Neural cell (in vitro differentiated cells): ENCODE data around the gene SRSF2. TPM values are rescaled to one million over a fixed set of nuclear protein-coding genes. Genes with fewer than 3 reads are reported as not detected.

Experiments used
- H2AFZ ChIP-seq: fragments of 200-600, 300-800 bp; sonication (generic), shearing (Covaris generic); 2 replicates; pipeline ENCODE4 v1.6.0; 2014; ENCODE audit warnings: low read depth, mild to moderate bottlenecking, antibody characterized with exemption, low read length, moderate library complexity
- H3F3A ChIP-seq: fragments of 200-600 bp; shearing (Covaris generic); 2 replicates; pipeline ENCODE4 v1.6.1; 2016; ENCODE audit warnings: mild to moderate bottlenecking, moderate library complexity, mixed read lengths, antibody characterized with exemption, low read length; ENCODE audit not compliant: insufficient read depth, poor library complexity, severe bottlenecking
- H3K27ac ChIP-seq: fragments of 200-600, 300-800 bp; sonication (generic), shearing (Covaris generic); 2 replicates; pipeline ENCODE4 v1.5.1; 2014; ENCODE audit warnings: mild to moderate bottlenecking, low read length, moderate library complexity
- H3K27me3 ChIP-seq: fragments of 300-800, 200-600 bp; sonication (generic), shearing (Covaris generic); 2 replicates; pipeline ENCODE4 v1.6.0; 2014; ENCODE audit warnings: mild to moderate bottlenecking, low read depth, low read length, moderate library complexity; ENCODE audit not compliant: insufficient read depth
- H3K36me3 ChIP-seq: fragments of 300-800, 200-600 bp; sonication (generic), shearing (Covaris generic); 2 replicates; pipeline ENCODE4 v1.5.1; 2014; ENCODE audit warnings: mild to moderate bottlenecking, antibody characterized with exemption, low read length, moderate library complexity; ENCODE audit not compliant: insufficient read depth
- H3K4me2 ChIP-seq: fragments of 300-800, 200-600 bp; sonication (generic), shearing (Covaris generic); 2 replicates; pipeline ENCODE4 v1.6.0; 2014; ENCODE audit warnings: mild to moderate bottlenecking, low read length
- H3K4me3 ChIP-seq: fragments of 300-800, 200-600 bp; sonication (generic), shearing (Covaris generic); 2 replicates; pipeline ENCODE4 v1.5.1; 2014; ENCODE audit warnings: mild to moderate bottlenecking, low read length, moderate library complexity
- H3K79me2 ChIP-seq: fragments of 200-600 bp; shearing (Covaris generic); replicated peaks from 2 replicates; pipeline ENCODE4 v1.6.0; 2014; ENCODE audit warnings: mild to moderate bottlenecking, low read length, moderate library complexity; ENCODE audit not compliant: insufficient read depth
- H3K9ac ChIP-seq: fragments of 300-800, 200-600 bp; sonication (generic), shearing (Covaris generic); 2 replicates; pipeline ENCODE4 v1.6.1; 2016; ENCODE audit warnings: mild to moderate bottlenecking, low read length, mixed read lengths
- H3K9me2 ChIP-seq: fragments of 200-600 bp; shearing (Covaris generic); 2 replicates; pipeline ENCODE4 v1.6.1; 2016; ENCODE audit warnings: mild to moderate bottlenecking, low read length, mixed read lengths; ENCODE audit not compliant: insufficient read depth
- H3K9me3 ChIP-seq: fragments of 200-600, 300-800 bp; sonication (generic), shearing (Covaris generic); 2 replicates; pipeline ENCODE4 v1.6.1; 2016; ENCODE audit warnings: mild to moderate bottlenecking, mixed run types, low read length, moderate library complexity, mixed read lengths
- H4K20me1 ChIP-seq: fragments of 200-600 bp; shearing (Covaris generic); 2 replicates; pipeline ENCODE4 v1.6.1; 2016; ENCODE audit warnings: mild to moderate bottlenecking, mixed run types; ENCODE audit not compliant: insufficient read depth
- CTCF ChIP-seq: fragments of 450-650 bp; IDR thresholded peaks from 2 replicates; pipeline ENCODE4 v1.5.1; 2014; ENCODE audit warnings: antibody characterized with exemption, mild to moderate bottlenecking, moderate library complexity; ENCODE audit not compliant: poor library complexity, severe bottlenecking
- EP300 ChIP-seq: fragments of 450-650 bp; conservative IDR thresholded peaks from 2 replicates; pipeline ENCODE4 v1.6.1; 2014; ENCODE audit warnings: antibody characterized with exemption, mild to moderate bottlenecking, moderate library complexity; ENCODE audit not compliant: poor library complexity, severe bottlenecking
- EZH2 ChIP-seq: fragments of 200-600, 300-800 bp; shearing (Covaris generic), sonication (generic); IDR thresholded peaks from 2 replicates; pipeline ENCODE4 v1.6.1; 2014; ENCODE audit warnings: antibody characterized with exemption, low read length, borderline replicate concordance, mild to moderate bottlenecking; ENCODE audit not compliant: insufficient read depth, poor library complexity, severe bottlenecking
- MXI1 ChIP-seq: fragments of 450-650 bp; conservative IDR thresholded peaks from 2 replicates; pipeline ENCODE4 v1.6.1; 2014; ENCODE audit warnings: antibody characterized with exemption, mild to moderate bottlenecking; ENCODE audit not compliant: poor library complexity, severe bottlenecking
- POLR2AphosphoS5 ChIP-seq: IDR thresholded peaks from 2 replicates; pipeline ENCODE4 v1.6.1; 2012
- RAD21 ChIP-seq: fragments of 450-650 bp; conservative IDR thresholded peaks from 2 replicates; pipeline ENCODE4 v1.6.1; 2014; ENCODE audit warnings: antibody characterized with exemption, mild to moderate bottlenecking, moderate library complexity
- REST ChIP-seq: IDR thresholded peaks from 2 replicates; pipeline ENCODE4 v1.6.1; 2012; ENCODE audit warnings: borderline replicate concordance
- SMC3 ChIP-seq: fragments of 450-650 bp; conservative IDR thresholded peaks from 2 replicates; pipeline ENCODE4 v1.6.1; 2014; ENCODE audit warnings: antibody characterized with exemption, mild to moderate bottlenecking, moderate library complexity; ENCODE audit not compliant: poor library complexity
- TAF1 ChIP-seq: IDR thresholded peaks from 2 replicates; pipeline ENCODE4 v1.6.1; 2012; ENCODE audit warnings: low read depth
- polyA plus RNA-seq: library from polyadenylated mRNA; depleted of rRNA; stranded (reverse); fragments of >200 nt; gene quantifications from 2 replicates; pipeline ENCODE4 v1.2.3, GENCODE V29; 2014

Gene SRSF2
- polyA plus RNA-seq, 1 donor from 2014 or later: 355 TPM

GRCh38 chr17:76695059-76695831 lies 41.9 kb downstream of the SRSF2 start:
- H3F3A ChIP-seq: no peaks in the 10 kb centered on the region
- peaks cover 10% of the 10 kb centered on the region for H3K79me2 ChIP-seq
- no peak overlapping the region for H3K4me2 ChIP-seq
- H3K27me3 ChIP-seq: no peaks in the 10 kb centered on the region
- H3K9me3 ChIP-seq: no peaks in the 10 kb centered on the region
- H3K4me3 ChIP-seq: no peak overlapping the region
- TF ChIP-seq TAF1 (no peak), EP300 (no peak), SMC3 (no peak), POLR2AphosphoS5 (no peak), MXI1 (no peak), RAD21 (no peak), CTCF (no peak), REST (no peak), EZH2 (no peak)
- H3K27ac ChIP-seq: no peak overlapping the region
- no peaks in the 10 kb centered on the region for H3K9me2 ChIP-seq
- no peak overlapping the region for H2AFZ ChIP-seq
- no peaks in the 10 kb centered on the region for H4K20me1 ChIP-seq
- H3K36me3 ChIP-seq: no peaks in the 10 kb centered on the region
- H3K9ac ChIP-seq: no peak overlapping the region

GRCh38 chr17:76691379-76692191 lies 45.5 kb downstream of the SRSF2 start:
- H3K9me2 ChIP-seq: no peaks in the 10 kb centered on the region
- H3K27ac ChIP-seq: no peak overlapping the region
- H3K4me3 ChIP-seq: no peak overlapping the region
- H2AFZ ChIP-seq: no peak overlapping the region
- TF ChIP-seq TAF1 (no peak), RAD21 (no peak)
- no peaks in the 10 kb centered on the region for H3K9me3 ChIP-seq
- H3K79me2 ChIP-seq: no peaks in the 10 kb centered on the region
- no peak overlapping the region for H3K4me2 ChIP-seq
- H3K36me3 ChIP-seq: no peaks in the 10 kb centered on the region
- H3F3A ChIP-seq: no peaks in the 10 kb centered on the region
- H4K20me1 ChIP-seq: no peaks in the 10 kb centered on the region
- H3K9ac ChIP-seq: no peak overlapping the region
- no peaks in the 10 kb centered on the region for H3K27me3 ChIP-seq
